Measurements from ENCODE around the gene ZNF407.

The ZNF407 gene

GRCh38 chr18:74788657-74789056 lies 191.0 kb downstream of the ZNF407 start:
- no peak for DNase-seq (ENCODE audit: low read depth in 2 of 2)

GRCh38 chr18:74789078-74789477 lies 191.4 kb downstream of the ZNF407 start:
- DNase-seq (ENCODE audit: low read depth in 2 of 2): no peak

GRCh38 chr18:74790451-74790850 lies 192.8 kb downstream of the ZNF407 start:
- DNase-seq (ENCODE audit: low read depth in 2 of 2): no peak

GRCh38 chr18:74791501-74792194 lies 194.0 kb downstream of the ZNF407 start:
- DNase-seq (ENCODE audit: low read depth in 2 of 2): no peak

GRCh38 chr18:74793746-74794145 lies 196.1 kb downstream of the ZNF407 start:
- no peak for DNase-seq (ENCODE audit: low read depth in 2 of 2)

- DNase-seq (ENCODE audit: low read depth in 2 of 2): no peak
Measured at GRCh38 chr18:74795751-74796150, 198.1 kb downstream of the ZNF407 start.

GRCh38 chr18:74796211-74796610 lies 198.5 kb downstream of the ZNF407 start:
- DNase-seq (ENCODE audit: low read depth in 2 of 2): no peak

GRCh38 chr18:74796841-74797576 lies 199.3 kb downstream of the ZNF407 start:
- no peak for DNase-seq (ENCODE audit: low read depth in 2 of 2)

GRCh38 chr18:74797577-74798151 lies 200.0 kb downstream of the ZNF407 start:
- DNase-seq (ENCODE audit: low read depth in 2 of 2): no peak

- DNase-seq (ENCODE audit: low read depth in 2 of 2): no peak
Measured at GRCh38 chr18:74799542-74799941, 201.9 kb downstream of the ZNF407 start.

- DNase-seq (ENCODE audit: low read depth in 2 of 2): no peak
Measured at GRCh38 chr18:74800098-74800497, 202.4 kb downstream of the ZNF407 start.

GRCh38 chr18:74803117-74803516 lies 205.4 kb downstream of the ZNF407 start:
- no peak for DNase-seq (ENCODE audit: low read depth in 2 of 2)

GRCh38 chr18:74803769-74804168 lies 206.1 kb downstream of the ZNF407 start:
- DNase-seq (ENCODE audit: low read depth in 2 of 2): no peak

- DNase-seq (ENCODE audit: low read depth in 2 of 2): no peak
Measured at GRCh38 chr18:74804677-74805076, 207.0 kb downstream of the ZNF407 start.

- DNase-seq (ENCODE audit: low read depth in 2 of 2): no peak
Measured at GRCh38 chr18:74806073-74806472, 208.4 kb downstream of the ZNF407 start.

GRCh38 chr18:74806700-74807416 lies 209.2 kb downstream of the ZNF407 start:
- no peak for DNase-seq (ENCODE audit: low read depth in 2 of 2)

GRCh38 chr18:74817576-74817975 lies 219.9 kb downstream of the ZNF407 start:
- no peak for DNase-seq (ENCODE audit: low read depth in 2 of 2)

GRCh38 chr18:74818516-74819175 lies 221.0 kb downstream of the ZNF407 start:
- no peak for DNase-seq (ENCODE audit: low read depth in 2 of 2)

GRCh38 chr18:74819433-74820059 lies 221.9 kb downstream of the ZNF407 start:
- no peak for DNase-seq (ENCODE audit: low read depth in 2 of 2)

GRCh38 chr18:74820160-74820780 lies 222.6 kb downstream of the ZNF407 start:
- DNase-seq (ENCODE audit: low read depth in 2 of 2): no peak

GRCh38 chr18:74825460-74825859 lies 227.8 kb downstream of the ZNF407 start:
- no peak for DNase-seq (ENCODE audit: low read depth in 2 of 2)

Measured in stimulated activated CD8-positive, alpha-beta memory T cell treated with anti-CD3 and anti-CD28 coated beads, Interleukin-15, amount 100 ng/mL, for 48 hours (primary cell).